Islet precursor cell (in vitro differentiated cells): ENCODE results near the gene HNF1B.
"Not testable (repeated sequence)": the region's sequence is repeated elsewhere in the genome, so short reads cannot be mapped to it uniquely, and the experiment has no call there.

ENCODE experiments used
- DNase-seq: peaks from one replicate; pipeline ENCODE4 v3.0.0-alpha.2; 2018

HNF1B gene

DNA sequence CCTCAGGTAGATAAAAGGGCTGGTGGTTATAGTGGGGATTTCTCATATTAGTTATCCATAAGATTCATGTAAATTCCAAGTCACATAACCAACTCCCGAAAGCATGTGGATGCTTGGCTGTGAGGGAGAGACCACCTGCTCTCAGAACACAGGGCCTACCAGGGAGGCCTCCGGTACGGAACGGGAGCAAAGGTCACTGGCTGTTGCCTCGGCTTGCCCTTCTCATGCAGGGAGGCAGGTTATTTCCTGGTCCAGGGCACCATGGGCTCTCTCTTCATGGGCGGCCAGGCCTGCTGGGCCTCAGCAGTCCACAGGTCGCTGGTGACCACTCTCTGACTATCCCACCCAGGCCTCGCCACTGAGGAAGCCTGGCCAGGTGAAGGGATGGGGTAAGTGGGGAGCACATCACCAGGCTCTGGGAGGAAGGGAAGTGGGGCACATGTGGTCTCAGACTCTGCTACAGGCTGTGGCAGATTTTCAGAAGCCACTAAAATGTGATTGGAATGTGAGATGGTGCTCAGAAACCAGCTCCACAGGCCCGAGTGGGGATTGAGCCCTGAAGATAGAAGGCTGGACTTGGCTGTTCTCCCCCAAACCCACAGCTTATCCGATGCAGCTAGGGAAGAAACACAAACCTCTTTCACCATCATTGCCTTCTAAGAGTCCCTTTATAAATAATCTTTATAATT, 45.4 kb downstream of the HNF1B start:
- no peak for DNase-seq

DNA sequence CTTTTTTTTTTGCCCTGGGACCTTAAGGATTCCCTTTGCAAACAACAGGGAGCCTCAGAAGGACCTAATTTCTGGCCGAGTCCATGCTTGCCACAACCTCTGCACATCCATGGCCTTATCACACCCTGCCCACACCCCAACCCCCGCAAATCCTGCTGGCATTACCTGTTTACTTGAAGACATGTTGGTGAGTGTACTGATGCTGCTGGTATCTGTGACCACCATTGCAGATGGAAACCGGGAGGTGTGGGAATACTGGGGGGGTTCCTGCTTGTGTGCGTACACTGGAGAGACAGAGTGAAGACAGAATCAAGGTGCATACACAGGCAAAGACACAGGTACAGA, 46.0 kb downstream of the HNF1B start:
- DNase-seq = no peak

DNA sequence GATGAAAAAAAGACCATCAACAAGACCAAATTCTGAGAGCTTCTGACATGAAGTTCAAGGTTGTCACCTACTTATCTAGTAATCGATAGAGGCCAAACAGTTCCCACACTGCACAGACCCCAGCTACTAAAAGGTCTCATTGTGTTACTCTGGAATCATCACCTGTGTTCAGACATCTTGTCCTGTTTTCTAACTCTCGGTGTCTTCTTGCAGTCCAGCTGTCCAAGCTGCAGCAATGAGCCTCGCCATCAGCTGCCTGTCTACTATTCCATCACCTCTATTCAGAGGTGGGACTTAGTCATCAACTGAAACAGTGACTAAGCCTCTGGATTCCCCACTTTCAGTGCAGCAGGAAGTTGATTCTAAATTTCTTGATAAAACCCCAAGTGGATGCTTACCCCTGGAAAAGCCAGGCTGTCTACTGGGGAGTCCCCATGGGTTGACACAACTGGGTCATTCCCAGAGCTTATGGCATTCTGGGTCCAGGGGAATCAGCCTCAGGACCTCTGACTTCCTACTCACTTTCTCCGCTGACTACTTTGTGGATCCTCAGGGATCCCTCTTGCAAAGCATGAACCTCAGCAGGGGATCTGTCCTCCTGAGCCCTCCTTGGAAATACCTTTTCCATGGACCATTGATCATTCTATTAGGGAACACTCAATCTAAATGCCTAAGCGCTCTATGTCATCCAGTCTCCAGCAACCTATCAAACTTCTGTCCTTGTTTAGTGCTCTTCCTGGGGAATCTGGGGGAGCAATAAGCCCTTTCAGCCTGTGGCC, 46.5 kb downstream of the HNF1B start:
- no peak for DNase-seq

DNA sequence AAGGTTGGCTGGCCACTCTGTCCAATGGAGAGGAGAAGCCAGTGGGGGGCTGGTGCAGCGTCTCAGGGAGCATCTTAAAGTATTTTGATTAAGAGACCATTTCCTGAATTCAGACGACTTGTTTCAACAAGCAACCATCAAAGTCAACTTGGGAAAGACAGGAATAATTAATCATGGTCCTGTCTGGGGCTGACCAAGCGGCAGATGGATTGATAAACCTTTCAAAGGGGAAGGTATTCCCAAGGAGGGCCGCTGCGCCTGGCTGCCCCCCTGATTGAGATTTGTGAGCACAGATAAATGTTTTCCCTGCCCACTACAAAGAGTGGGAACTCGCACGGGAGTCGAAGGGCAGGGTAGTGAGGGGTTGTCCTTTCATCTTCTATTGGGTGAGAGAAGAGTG, 47.5 kb downstream of the HNF1B start:
- DNase-seq = no peak

DNA sequence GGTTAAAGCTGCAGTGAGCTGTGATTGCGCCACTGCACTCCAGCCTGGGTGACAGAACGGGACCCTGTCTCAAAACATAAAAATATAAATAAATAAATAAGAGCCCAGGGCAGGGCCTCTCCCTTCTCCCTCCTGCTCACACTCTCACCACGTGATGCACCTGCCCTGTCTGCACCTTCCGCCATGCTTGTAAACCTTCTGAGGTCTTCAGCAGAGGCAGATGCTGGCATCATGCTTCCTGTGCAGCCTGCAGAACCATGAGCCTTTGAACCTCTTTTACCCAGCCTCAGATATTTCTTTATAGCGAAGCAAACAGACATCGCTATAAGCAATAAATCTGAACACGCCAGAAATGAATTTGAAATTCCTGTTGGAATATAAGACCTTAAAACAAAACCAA, 48.5 kb downstream of the HNF1B start:
- DNase-seq = no peak

DNA sequence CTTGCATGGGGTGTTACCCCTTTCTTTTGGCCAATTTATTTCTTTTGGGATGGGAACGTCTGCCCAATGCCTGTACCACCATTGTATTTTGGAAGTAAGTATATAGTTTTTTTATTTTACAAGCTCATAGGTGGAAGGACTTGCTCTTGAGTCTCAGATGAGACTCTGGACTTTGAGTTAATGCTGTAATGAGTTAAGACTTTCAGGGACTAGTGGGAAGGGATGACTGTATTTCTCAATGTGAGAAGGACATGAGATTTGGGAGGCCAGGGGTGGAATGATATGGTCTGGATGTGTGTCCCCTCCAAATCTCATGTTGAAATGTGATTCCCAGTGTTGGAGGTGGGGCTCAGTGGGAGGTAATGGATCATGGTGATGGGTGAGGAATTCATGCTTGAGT, 49.1 kb downstream of the HNF1B start:
- no peak for DNase-seq

DNA sequence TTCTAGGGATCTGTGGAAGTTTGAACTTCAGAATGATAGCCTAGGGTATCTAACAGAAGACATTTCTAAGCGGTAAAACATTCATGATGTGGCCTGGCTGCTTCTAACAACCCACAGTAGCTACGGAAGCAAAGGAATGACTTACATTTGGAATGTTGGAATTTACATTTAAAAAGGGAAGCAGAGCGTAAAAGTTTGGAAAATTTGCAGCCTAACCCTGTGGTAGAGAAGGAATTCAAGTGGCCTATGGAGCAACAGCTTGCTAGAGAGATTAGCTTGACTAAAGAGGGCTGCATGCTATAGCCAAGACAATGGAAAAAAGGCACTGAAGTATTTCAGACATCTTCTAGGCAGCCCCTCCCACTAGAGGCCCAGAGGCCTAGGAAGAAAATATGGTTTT, 50.1 kb downstream of the HNF1B start:
- DNase-seq = no peak

DNA sequence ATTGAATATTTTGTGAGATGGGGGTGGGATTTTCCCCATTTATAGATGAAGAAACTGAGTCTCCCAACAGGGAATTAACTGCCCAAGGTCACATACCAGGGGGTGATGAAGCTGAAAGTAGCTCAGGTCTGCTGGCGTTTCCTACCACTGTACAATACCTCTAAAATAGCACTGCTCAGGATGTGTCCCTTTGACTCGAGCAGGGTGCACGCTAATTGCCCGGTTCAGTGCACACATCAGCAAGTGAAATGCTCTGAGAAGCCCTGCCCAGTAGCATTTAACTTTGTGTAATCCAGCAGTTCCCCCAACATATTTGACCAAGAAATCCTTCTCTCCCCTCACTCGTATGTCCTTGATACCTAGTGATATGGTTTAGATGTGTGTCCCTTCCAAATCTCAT, 51.5 kb downstream of the HNF1B start:
- DNase-seq = no peak

DNA sequence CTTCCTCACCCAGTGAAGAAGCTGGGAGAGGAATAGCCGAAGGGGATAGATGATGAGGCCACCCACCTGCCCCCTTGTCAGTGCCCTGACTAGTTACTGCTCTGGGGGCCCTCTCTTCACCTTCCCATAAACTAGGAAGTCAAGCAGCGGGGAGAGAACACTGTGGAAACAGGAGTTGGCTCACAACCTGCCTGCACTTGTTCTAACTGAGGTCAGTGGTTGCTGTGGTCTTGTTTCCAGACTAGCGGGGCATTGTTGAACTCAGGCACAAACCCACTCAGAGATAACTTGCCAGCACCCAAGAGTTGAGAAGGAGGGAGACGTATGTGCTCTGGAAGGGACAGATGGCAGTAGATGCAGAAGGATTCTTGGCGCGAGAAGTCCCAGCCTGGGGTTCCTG, 53.1 kb downstream of the HNF1B start:
- no peak for DNase-seq

DNA sequence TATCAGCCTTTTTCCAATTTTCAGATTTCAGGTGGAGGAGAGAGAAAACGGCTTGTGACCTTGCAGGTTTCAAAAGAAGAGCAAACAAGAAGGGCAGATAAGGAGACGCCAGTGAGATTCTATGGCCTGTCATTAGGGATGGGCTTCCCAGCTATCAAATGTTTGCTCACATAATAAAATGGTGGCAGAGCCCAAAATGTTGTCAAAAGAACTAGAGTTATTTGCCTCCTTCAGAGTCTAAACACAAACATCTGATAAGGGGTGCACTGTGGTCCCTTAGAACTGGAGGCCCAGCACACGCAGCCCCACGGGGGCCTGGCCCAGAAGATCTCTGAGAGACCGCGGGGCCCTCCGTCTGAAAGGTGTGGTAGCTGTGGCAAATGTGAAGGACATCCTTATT, 55.5 kb downstream of the HNF1B start:
- DNase-seq = no peak

DNA sequence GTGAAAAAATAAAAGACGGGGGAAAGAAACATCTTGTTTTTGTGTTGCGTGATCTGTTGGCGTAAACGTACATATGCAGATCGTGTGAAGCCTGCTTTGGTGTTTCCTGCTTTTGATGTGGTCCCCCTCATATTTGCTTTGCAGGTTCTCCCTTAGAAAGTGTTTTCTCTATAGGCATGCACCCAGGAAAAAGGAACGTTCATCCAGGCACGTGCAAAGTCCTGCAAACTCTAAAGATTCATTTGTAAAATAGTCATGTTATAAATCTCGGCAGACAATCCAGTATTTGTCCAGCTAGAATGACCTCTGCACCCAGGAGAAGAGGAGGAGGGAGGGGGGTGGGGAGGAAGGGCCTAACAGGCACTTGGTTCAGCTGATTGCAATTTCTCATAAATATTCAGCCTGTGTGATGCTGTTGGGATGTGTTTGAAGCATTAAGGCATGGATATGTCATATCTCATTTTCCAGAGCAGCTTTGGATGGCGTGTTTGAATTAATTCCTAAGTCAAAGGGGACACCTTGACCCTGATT, 61.3 kb downstream of the HNF1B start:
- DNase-seq = no peak

DNA sequence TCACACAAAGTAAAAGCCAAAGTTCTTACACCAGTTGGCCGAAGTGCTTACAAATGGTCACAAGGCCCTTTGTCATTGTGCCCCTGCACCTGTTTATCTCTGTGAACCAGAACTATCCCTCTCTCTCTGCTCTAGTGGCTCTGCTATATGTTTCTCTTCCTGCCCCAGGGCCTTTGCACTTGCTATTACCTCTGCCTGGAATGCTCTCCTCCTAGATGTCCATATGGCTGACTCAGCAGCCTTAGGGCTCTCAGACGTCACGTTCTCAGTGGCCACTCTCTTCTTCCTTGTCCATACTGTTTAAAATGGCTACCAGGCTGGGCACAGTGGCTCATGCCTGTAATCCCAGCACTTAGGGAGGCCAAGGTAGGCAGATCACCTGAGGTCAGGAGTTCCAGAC, 62.9 kb downstream of the HNF1B start:
- DNase-seq = no peak

DNA sequence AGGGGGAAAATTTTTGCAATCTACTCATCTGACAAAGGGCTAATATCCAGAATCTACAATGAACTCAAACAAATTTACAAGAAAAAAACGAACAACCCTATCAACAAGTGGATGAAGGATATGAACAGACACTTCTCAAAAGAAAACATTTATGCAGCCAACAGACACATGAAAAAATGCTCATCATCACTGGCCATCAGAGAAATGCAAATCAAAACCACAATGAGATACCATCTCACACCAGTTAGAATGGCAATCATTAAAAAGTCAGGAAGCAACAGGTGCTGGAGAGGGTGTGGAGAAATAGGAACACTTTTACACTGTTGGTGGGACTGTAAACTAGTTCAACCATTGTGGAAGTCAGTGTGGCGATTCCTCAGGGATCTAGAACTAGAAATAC, 64.9 kb downstream of the HNF1B start:
- DNase-seq = not testable (repeated sequence)

DNA sequence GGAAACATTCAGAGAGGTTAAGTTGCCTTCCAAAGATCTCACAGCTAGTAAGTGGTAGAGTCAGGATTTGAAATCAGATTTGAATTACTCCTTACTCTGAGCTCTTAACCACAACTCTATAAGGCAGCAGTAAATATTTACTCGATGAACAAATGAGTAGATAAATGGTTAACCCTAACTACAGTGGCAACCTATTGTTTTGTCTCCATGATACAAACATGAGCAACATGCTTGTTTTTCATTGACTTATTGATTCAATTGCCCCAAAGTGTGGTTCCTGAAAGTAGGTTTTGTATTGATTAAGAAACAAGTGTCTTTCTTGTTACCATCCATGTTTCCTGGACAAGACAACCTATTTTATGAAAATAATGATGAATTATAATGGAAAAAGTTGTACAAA, 66.8 kb downstream of the HNF1B start:
- DNase-seq = no peak

DNA sequence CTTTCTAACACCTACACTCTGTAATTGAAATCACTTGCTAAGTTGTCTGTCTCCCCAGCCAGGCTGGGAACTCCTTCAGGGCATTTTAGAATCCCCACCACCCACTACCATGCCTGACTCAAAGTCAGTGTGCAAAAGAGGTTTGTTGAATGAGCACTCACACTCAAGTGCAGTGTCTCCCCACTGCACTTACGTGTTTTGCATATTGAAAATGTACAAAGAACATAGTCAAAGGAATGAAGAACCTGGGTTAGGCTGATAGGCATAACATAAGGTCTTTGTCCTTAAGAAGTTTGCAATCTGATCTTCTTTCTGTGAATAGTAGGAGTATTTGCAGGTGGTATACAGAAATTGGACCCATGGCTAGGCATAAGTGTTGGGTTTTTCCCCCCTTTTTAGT, 67.8 kb downstream of the HNF1B start:
- DNase-seq = no peak

DNA sequence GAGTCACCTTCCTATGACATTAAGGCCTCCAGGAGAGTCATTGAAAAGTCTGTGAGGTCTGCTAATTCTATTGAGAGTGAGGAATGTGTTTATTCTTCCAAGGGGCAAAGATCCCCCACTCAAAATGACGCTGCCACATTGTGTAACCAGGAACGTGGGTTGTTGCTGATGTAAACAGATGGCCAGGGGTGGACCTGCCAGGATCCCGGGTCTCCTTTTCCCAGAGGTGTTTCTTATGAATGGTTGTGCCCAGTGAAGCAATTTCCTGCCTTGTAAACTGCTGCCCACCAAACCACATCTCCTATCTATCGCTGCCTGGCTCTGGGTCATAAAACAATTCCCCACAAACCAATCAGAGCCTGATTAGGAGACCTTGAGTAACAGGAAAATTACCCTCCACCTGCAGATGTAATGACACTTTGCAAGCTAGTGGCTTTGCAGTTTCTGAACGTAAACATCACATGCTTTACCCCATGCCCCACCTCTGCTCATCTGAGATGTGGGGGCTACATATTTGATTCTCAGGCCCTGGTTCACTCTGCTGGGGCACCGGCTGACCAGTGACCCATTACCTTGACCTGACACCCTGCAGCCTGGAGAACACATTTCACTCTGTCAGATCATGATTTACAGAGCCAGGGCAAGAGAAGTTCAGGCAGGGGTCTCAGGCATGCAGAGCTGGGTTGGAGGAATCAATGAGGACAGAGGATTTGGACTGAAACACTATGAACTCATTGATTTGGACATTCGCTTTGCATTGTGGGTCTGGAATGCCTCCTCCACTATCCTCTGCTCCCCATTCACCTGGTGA, 68.5 kb downstream of the HNF1B start:
- DNase-seq = no peak

DNA sequence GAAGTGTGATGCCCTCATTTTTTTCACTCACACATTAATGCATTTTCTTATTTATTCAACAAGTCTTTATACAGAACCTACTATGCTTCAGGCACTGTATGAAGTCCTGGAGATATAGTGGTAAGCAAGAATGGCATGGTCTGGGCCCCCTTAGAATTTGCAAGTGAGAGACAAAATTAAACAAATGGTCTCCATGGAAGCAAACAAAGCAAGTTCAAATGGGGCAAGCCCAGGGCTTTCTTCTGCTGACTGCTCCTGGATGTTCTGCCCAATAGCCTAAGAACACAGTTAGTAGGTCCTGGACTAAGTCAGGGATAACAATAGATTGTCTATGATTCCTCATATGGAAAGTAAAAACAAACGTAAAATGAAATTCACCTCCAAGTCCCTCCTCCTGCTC, 70.3 kb downstream of the HNF1B start:
- DNase-seq = no peak

DNA sequence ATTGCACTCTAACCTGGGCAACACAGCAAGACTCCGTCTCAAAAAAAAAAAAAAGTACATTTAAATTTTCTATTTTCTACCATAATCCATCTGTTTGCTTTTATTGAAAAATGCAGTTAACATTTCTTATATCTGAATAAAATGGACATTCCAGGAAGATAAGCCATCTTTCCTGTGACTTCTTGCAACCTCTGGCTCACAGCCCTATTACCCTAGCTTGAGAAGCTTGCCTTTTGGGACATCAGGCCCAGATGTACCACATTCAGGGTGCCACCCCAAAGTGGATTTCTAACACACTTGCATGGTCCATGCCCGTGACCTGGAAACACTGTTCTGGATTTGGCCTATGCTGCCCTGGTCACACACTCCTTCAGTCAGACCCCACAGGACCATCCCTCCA, 71.5 kb downstream of the HNF1B start:
- no peak for DNase-seq

DNA sequence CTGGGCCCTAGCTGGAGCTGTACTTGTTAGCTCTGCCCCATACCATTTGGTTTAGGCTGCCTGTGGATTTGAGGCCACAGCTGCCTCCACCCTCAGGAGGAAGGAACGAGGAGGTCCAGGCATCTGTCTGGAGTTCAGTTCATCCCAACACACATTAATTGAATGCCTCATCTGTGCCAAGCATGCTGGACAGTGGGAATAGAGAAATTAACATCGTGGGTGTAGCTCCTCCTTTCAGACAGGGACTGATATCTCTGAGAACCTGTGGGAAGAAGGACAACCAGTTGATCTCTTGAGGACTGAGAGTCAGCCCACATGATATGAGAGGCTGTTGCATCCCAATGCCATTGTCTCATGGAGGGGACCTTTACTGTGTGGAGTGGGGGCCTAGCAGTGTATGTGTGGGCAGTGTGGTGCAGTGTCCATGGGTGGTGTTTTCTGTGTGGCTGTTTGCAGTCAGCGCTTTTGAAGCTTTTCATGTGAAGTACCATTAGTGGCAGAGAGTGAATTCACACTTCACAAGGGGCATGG, 72.2 kb downstream of the HNF1B start:
- no peak for DNase-seq

DNA sequence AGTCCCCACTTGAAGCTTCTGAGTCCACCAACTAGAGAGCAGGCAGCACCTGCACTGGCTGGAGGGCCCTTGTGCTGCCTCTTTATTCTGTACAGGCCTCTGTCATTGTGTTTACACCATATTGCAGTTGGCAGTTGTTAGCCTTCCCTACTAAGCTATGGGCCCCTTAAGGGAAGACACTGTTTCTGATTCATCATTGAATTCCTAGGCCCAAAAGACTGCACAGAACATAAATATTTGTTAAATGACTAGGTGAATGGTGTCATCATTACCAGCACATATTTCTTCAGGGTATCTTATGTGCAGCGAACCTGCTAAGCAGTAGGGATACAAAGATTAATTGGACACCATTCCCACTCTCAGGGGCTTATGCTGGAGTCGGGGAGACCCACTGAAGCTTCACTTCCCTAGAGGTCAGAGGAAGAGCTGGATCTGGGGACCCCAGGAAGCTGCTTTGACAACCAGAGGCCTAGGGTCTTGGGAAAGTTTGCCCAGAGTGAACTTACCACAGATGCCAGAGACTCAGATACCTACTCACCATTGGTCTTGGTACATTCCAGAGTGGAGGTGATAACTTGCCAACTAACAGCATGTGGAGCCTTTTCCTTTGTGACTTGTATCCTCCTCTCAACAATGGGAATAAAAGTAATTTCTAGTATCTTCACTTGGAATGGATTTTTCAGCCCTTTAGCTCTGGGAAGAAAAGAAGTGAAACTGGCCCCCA, 72.9 kb downstream of the HNF1B start:
- no peak for DNase-seq

DNA sequence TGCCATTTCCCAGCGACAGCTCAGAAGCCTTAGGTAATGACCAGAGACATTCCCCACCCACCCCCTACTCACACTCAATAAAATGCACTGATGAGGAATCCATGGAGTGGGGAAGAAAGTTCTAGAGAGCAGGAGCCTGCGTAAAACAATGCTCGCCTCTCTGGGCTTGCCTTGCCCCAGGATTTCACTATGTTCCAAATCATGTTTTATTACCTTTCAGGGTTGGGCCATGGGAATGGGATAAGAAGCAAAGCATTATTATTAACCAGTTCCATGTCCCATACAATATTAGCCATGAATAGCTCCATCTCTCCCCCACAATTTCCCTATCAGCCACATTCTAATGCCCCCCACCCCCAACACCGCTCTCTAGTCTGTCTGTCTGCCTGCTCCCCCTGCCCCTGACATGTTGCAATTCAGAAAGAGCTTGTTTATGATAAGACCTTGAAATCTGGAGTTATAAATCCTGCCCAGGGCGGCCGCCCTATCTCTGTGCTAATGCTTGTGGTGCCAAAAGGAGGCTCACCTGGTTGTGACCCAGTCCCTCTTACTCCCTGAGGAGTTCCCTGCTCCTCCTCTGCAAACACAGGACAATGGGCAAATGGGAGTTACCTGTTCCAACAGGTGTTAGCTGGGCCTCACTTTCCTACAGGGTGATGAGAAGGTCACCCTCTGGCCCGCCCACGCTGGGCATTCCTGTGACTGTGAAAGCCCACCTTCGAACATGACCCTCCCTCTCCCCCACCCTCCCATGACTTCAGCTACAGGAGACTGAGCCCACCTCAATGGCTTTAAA, 73.6 kb downstream of the HNF1B start:
- peak; percentile 49 for DNase-seq

DNA sequence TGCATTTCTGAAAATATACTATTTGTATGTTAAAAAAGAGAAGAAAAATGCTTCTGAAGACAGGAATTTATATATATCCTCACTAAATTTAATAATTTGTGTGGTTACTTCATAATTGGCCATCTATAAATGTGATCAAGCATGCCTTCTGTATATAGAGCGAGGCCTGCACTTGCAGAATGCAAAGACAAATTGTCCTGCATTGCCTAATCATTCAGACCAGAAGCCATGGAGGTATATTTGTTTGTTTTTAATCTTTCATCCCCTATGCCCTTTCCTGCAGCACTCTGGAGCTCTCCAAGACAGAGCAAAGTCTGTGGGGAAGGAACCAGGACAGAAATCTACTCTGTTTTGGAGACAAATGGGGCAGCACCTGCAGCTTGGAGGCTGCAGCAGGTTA, 77.8 kb downstream of the HNF1B start:
- peak; percentile 17 for DNase-seq
